ENCODE data around the gene NAP1L1.

DNA sequence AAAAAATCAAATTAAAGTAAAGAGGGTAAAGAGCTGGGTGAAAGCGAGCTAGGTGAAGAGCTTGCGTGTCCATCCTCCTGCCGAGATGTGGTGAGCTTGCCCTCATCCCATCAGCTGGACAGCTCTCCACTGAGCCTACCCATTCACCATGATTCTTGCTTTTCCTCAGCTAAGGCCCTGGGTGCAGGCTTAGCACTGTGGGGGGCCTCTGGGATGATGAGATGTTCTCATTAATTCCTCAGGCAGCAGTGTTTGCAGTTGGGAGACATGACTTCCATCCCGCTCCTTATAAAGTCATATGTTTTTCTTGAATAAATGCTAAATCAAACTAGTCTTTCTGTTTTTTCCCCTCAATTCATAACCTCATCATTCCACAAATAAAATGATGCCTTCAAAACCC, 70.9 kb downstream of the NAP1L1 start:
- TF ChIP-seq, protein P1, sequence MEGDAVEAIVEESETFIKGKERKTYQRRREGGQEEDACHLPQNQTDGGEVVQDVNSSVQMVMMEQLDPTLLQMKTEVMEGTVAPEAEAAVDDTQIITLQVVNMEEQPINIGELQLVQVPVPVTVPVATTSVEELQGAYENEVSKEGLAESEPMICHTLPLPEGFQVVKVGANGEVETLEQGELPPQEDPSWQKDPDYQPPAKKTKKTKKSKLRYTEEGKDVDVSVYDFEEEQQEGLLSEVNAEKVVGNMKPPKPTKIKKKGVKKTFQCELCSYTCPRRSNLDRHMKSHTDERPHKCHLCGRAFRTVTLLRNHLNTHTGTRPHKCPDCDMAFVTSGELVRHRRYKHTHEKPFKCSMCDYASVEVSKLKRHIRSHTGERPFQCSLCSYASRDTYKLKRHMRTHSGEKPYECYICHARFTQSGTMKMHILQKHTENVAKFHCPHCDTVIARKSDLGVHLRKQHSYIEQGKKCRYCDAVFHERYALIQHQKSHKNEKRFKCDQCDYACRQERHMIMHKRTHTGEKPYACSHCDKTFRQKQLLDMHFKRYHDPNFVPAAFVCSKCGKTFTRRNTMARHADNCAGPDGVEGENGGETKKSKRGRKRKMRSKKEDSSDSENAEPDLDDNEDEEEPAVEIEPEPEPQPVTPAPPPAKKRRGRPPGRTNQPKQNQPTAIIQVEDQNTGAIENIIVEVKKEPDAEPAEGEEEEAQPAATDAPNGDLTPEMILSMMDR (IDR thresholded peaks at IDR 0.05 in 8 of 11, conservative IDR thresholded peaks at IDR 0.05 in 3 of 11) = no peak
- TF ChIP-seq POLR2A (IDR thresholded peaks at IDR 0.05) (no peak), POLR2AphosphoS5 (IDR thresholded peaks at IDR 0.05) (no peak)
